K562 (cell line): ENCODE results near the gene TRDMT1. TPM values are rescaled to one million over a fixed set of nuclear protein-coding genes. Genes with fewer than 3 reads are reported as not detected.

Source experiments
- FOXA3 ChIP-seq, 2 experiments: fragments of 450-650 bp in 1 of 2; sonication (generic) in 1 of 2; formaldehyde crosslinking; IDR thresholded peaks in 1 of 2; conservative IDR thresholded peaks in 1 of 2; 2 replicates each; pipeline versions ENCODE4 v1.4.0 to v1.8.0; 2020 to 2022; ENCODE audit warnings: mild to moderate bottlenecking in 2 of 2, missing genetic modification reagents in 1 of 2
- FOXM1 ChIP-seq, 2 experiments: fragments of 450-650 bp in 1 of 2; sonication (generic) in 1 of 2; formaldehyde crosslinking in 1 of 2; IDR thresholded peaks; 2 replicates each; pipeline versions ENCODE4 v1.6.1 to v1.9.0; 2017 to 2022; ENCODE audit warnings: low read depth in 2 of 2, mild to moderate bottlenecking in 2 of 2, missing genetic modification reagents in 1 of 2, moderate library complexity in 1 of 2
- MTF1 ChIP-seq: fragments of 250-450 bp; sonication (Bioruptor Pico); IDR thresholded peaks from 2 replicates; pipeline ENCODE4 v1.9.0; 2021; ENCODE audit warnings: moderate library complexity, mild to moderate bottlenecking, inconsistent platforms, borderline replicate concordance
- RBFOX2 ChIP-seq: fragments of 200-400 bp; formaldehyde crosslinking; IDR thresholded peaks from 2 replicates; pipeline ENCODE4 v1.6.1; 2017; ENCODE audit warnings: low read depth, mild to moderate bottlenecking, low read length, moderate library complexity
- RCOR1 ChIP-seq, 2 experiments: IDR thresholded peaks; 2 replicates each; pipeline ENCODE4 v1.6.1; 2012; ENCODE audit warnings: low read depth in 2 of 2, low read length in 2 of 2, borderline replicate concordance in 1 of 2, improper control_type of control experiment in 1 of 2
- SMAD1 ChIP-seq: fragments of 150-350 bp; IDR thresholded peaks from 2 replicates; pipeline ENCODE4 v1.6.1; 2014; ENCODE audit warnings: low read length, low read depth; ENCODE audit not compliant: partially characterized antibody
- SREBF1 ChIP-seq: fragments of 150-350 bp; IDR thresholded peaks from 2 replicates; pipeline ENCODE4 v1.6.1; 2014; ENCODE audit warnings: antibody characterized with exemption, low read depth, low read length, borderline replicate concordance
- TAF7 ChIP-seq: fragments of 450-650 bp; IDR thresholded peaks from 2 replicates; pipeline ENCODE4 v1.6.1; 2016; ENCODE audit warnings: missing genetic modification characterization, missing compliant biosample characterization
- TGIF2 ChIP-seq: sonication (generic); formaldehyde crosslinking; IDR thresholded peaks from 2 replicates; pipeline ENCODE4 v1.8.1; 2022; ENCODE audit warnings: mild to moderate bottlenecking, missing genetic modification reagents, moderate library complexity
- ZNF354B ChIP-seq: fragments of 250-450 bp; sonication (Bioruptor Pico); IDR thresholded peaks from 2 replicates; pipeline ENCODE4 v1.4.0; 2020
- polyA plus RNA-seq, 8 experiments: library from polyadenylated mRNA; depleted of rRNA in 4 of 8; stranded (reverse) in 5 of 8; unstranded in 3 of 8; fragments of >200 nt; fragmentation: Nextera tagmentation in 2 of 8; fragmentation: Illumina TruSeq in 1 of 8; extraction: Ambion mirVana in 2 of 8; extraction: Trizol in 1 of 8; gene quantifications; 2 replicates each; pipeline versions ENCODE4 v1.2.1 to v1.2.3, GENCODE V29; 2011 to 2014; ENCODE audit warnings: inconsistent platforms in 1 of 8, missing spikeins in 1 of 8
- total RNA-seq, 7 experiments: library from RNA; depleted of rRNA in 6 of 7; stranded (reverse); fragments of >200 nt in 6 of 7; fragmentation: Illumina TruSeq in 2 of 7; extraction: Trizol in 2 of 7; gene quantifications; 2 replicates each; pipeline versions ENCODE4 v1.2.1 to v1.2.3, GENCODE V29; 2011 to 2021; ENCODE audit warnings: low replicate concordance in 1 of 7
- TF ChIP-seq, protein P1 (sequence below): fragments of 250-450 bp; sonication (Bioruptor Pico); IDR thresholded peaks from 2 replicates; pipeline ENCODE4 v1.8.0; 2021; ENCODE audit warnings: moderate library complexity, mild to moderate bottlenecking, inconsistent platforms
- TF ChIP-seq, protein P2 (sequence below): fragments of 450-650 bp; formaldehyde crosslinking; IDR thresholded peaks from 2 replicates; pipeline ENCODE4 v1.4.0; 2022; ENCODE audit warnings: mild to moderate bottlenecking, moderate library complexity
- TF ChIP-seq, protein P3 (sequence below): fragments of 250-450 bp; sonication (Bioruptor Pico); IDR thresholded peaks from 2 replicates; pipeline ENCODE4 v1.4.0; 2020; ENCODE audit warnings: mild to moderate bottlenecking
- TF ChIP-seq, protein P4 (sequence below): fragments of 450-650 bp; IDR thresholded peaks from 2 replicates; pipeline ENCODE4 v1.6.1; 2016; ENCODE audit warnings: low read depth, mild to moderate bottlenecking, moderate library complexity
- TF ChIP-seq, protein P5 (sequence below): fragments of 450-650 bp; formaldehyde crosslinking; IDR thresholded peaks from 2 replicates; pipeline ENCODE4 v1.4.0; 2020; ENCODE audit warnings: mild to moderate bottlenecking, moderate library complexity
- TF ChIP-seq, protein P6 (sequence below): fragments of 450-650 bp; IDR thresholded peaks from 2 replicates; pipeline ENCODE4 v1.6.1; 2014; ENCODE audit warnings: low read depth, mild to moderate bottlenecking, moderate library complexity, borderline replicate concordance

TRDMT1 gene
- total and polyA plus RNA-seq, 9 of the 15 experiments (the other 6 are each of a cell fraction or from before 2014, with no cell fraction given) = 5.4 to 12.6 (median 9.3) TPM

DNA sequence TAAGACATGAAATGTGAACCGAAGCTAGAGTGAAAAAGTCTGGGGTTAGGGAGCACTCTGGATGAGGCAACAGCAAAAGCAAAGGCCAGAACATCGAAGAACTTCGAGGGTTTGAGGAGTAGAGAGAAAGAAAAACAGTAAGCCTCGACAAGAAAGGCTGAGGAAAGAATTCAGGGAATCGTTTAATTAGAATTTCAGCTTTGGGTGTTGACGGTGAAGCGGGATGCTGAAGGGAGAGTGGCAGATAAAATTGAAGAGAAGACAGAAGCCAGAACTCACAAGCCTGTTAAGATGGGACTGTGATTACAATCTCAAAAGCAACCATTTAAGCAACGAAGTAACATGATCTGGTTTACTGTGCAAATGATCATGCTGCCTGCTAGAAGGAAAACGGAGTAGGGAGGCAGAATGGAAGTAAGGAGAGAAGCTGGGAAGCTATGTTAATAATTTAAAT, 2.1 kb downstream of the TRDMT1 start (continued):
- TF ChIP-seq, protein P1, sequence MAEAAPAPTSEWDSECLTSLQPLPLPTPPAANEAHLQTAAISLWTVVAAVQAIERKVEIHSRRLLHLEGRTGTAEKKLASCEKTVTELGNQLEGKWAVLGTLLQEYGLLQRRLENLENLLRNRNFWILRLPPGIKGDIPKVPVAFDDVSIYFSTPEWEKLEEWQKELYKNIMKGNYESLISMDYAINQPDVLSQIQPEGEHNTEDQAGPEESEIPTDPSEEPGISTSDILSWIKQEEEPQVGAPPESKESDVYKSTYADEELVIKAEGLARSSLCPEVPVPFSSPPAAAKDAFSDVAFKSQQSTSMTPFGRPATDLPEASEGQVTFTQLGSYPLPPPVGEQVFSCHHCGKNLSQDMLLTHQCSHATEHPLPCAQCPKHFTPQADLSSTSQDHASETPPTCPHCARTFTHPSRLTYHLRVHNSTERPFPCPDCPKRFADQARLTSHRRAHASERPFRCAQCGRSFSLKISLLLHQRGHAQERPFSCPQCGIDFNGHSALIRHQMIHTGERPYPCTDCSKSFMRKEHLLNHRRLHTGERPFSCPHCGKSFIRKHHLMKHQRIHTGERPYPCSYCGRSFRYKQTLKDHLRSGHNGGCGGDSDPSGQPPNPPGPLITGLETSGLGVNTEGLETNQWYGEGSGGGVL (CRISPR knock-in tag) = no peak
- TF ChIP-seq RCOR1 (IDR thresholded peaks at IDR 0.05; ENCODE audit: borderline replicate concordance in 1 of 2, low read depth in 2 of 2, low read length in 2 of 2) (peak in 1 of 2 experiments; percentile 52; a peak in 1 of 4 replicates), SMAD1 (no peak), ZNF354B (CRISPR knock-in tag) (no peak), TAF7 (peak; percentile 46; the same call in 1 of the 2 replicates), RBFOX2 (no peak), FOXM1 (IDR thresholded peaks at IDR 0.05; ENCODE audit: low read depth) (no peak), FOXM1 (CRISPR knock-in tag; IDR thresholded peaks at IDR 0.05; ENCODE audit: low read depth) (no peak), FOXA3 (CRISPR knock-in tag; conservative IDR thresholded peaks at IDR 0.05 in 1 of 2, IDR thresholded peaks at IDR 0.05 in 1 of 2) (no peak), SREBF1 (no peak), TGIF2 (CRISPR knock-in tag) (no peak), MTF1 (CRISPR knock-in tag) (no peak)
- TF ChIP-seq, protein P2, sequence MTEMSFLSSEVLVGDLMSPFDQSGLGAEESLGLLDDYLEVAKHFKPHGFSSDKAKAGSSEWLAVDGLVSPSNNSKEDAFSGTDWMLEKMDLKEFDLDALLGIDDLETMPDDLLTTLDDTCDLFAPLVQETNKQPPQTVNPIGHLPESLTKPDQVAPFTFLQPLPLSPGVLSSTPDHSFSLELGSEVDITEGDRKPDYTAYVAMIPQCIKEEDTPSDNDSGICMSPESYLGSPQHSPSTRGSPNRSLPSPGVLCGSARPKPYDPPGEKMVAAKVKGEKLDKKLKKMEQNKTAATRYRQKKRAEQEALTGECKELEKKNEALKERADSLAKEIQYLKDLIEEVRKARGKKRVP = no peak
- TF ChIP-seq, protein P3, sequence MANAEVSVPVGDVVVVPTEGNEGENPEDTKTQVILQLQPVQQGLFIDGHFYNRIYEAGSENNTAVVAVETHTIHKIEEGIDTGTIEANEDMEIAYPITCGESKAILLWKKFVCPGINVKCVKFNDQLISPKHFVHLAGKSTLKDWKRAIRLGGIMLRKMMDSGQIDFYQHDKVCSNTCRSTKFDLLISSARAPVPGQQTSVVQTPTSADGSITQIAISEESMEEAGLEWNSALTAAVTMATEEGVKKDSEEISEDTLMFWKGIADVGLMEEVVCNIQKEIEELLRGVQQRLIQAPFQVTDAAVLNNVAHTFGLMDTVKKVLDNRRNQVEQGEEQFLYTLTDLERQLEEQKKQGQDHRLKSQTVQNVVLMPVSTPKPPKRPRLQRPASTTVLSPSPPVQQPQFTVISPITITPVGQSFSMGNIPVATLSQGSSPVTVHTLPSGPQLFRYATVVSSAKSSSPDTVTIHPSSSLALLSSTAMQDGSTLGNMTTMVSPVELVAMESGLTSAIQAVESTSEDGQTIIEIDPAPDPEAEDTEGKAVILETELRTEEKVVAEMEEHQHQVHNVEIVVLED (CRISPR knock-in tag) = no peak
- TF ChIP-seq, protein P4, sequence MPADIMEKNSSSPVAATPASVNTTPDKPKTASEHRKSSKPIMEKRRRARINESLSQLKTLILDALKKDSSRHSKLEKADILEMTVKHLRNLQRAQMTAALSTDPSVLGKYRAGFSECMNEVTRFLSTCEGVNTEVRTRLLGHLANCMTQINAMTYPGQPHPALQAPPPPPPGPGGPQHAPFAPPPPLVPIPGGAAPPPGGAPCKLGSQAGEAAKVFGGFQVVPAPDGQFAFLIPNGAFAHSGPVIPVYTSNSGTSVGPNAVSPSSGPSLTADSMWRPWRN = no peak
- TF ChIP-seq, protein P5, sequence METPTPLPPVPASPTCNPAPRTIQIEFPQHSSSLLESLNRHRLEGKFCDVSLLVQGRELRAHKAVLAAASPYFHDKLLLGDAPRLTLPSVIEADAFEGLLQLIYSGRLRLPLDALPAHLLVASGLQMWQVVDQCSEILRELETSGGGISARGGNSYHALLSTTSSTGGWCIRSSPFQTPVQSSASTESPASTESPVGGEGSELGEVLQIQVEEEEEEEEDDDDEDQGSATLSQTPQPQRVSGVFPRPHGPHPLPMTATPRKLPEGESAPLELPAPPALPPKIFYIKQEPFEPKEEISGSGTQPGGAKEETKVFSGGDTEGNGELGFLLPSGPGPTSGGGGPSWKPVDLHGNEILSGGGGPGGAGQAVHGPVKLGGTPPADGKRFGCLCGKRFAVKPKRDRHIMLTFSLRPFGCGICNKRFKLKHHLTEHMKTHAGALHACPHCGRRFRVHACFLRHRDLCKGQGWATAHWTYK (CRISPR knock-in tag) = no peak
- TF ChIP-seq, protein P6, sequence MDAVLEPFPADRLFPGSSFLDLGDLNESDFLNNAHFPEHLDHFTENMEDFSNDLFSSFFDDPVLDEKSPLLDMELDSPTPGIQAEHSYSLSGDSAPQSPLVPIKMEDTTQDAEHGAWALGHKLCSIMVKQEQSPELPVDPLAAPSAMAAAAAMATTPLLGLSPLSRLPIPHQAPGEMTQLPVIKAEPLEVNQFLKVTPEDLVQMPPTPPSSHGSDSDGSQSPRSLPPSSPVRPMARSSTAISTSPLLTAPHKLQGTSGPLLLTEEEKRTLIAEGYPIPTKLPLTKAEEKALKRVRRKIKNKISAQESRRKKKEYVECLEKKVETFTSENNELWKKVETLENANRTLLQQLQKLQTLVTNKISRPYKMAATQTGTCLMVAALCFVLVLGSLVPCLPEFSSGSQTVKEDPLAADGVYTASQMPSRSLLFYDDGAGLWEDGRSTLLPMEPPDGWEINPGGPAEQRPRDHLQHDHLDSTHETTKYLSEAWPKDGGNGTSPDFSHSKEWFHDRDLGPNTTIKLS = no peak
